ENCODE data around the gene CHD1. TPM values are rescaled to one million over a fixed set of nuclear protein-coding genes. Genes with fewer than 3 reads are reported as not detected.
A peak's percentile ranks its signal among the peaks of the same experiment; 100 is the strongest.

The CHD1 gene
- total and polyA plus RNA-seq, 9 of the 15 experiments (the other 6 are each of a cell fraction or from before 2014, with no cell fraction given): 27.3 to 133 (median 58.7) TPM

GRCh38 chr5:98928873-98929709 lies at the start of gene CHD1 (continued):
- TF ChIP-seq ARID4B (CRISPR knock-in tag; IDR thresholded peaks at IDR 0.05) (peak; percentile 65), MLLT1 (IDR thresholded peaks at IDR 0.05) (peak; percentile 86 to 90; a peak in 3 of 4 replicates), REST (IDR thresholded peaks at IDR 0.05; ENCODE audit: borderline replicate concordance) (no peak), REST (CRISPR knock-in tag; IDR thresholded peaks at IDR 0.05; ENCODE audit: low read depth) (peak; percentile 79), THRB (CRISPR knock-in tag; conservative IDR thresholded peaks at IDR 0.05) (peak; percentile 92; the same call in 1 of the 2 replicates), MTA1 (IDR thresholded peaks at IDR 0.05; ENCODE audit: borderline replicate concordance) (peak; percentile 67; the same call in 1 of the 2 replicates), SRSF3 (IDR thresholded peaks at IDR 0.05; ENCODE audit: insufficient read depth, low read length) (no peak), PHF21A (IDR thresholded peaks at IDR 0.05; ENCODE audit: borderline replicate concordance, low read depth) (0 out of 2 replicates have a peak, but pooled peaks have one; percentile 44)
